Activated CD8-positive, alpha-beta memory T cell treated with anti-CD3 and anti-CD28 coated beads for 36 hours (primary cell): Measurements from ENCODE around the gene GALNT9. TPM values are rescaled to one million over a fixed set of nuclear protein-coding genes. Genes with fewer than 3 reads are reported as not detected.
"Not testable (repeated sequence)": the region's sequence is repeated elsewhere in the genome, so short reads cannot be mapped to it uniquely, and the experiment has no call there.

Experiments
- CTCF ChIA-PET: fragments of 350-600 bp; sonication (Branson Sonifier 250); formaldehyde crosslinking; loops from one replicate; lab custom pipeline; 2021; ENCODE audit warnings: antibody characterized with exemption; lab: Charles Lee
- POLR2A ChIA-PET: fragments of 350-600 bp; sonication (Branson Sonifier 250); formaldehyde crosslinking; loops from one replicate; lab custom pipeline; 2021; ENCODE audit warnings: antibody characterized with exemption; lab: Charles Lee
- total RNA-seq, 2 experiments: library from RNA; stranded (reverse); gene quantifications; one replicate each; pipeline ENCODE4 v1.2.3, GENCODE V29; 2021

The GALNT9 gene
- total RNA-seq, 2 experiments from 2014 or later = not detected

DNA sequence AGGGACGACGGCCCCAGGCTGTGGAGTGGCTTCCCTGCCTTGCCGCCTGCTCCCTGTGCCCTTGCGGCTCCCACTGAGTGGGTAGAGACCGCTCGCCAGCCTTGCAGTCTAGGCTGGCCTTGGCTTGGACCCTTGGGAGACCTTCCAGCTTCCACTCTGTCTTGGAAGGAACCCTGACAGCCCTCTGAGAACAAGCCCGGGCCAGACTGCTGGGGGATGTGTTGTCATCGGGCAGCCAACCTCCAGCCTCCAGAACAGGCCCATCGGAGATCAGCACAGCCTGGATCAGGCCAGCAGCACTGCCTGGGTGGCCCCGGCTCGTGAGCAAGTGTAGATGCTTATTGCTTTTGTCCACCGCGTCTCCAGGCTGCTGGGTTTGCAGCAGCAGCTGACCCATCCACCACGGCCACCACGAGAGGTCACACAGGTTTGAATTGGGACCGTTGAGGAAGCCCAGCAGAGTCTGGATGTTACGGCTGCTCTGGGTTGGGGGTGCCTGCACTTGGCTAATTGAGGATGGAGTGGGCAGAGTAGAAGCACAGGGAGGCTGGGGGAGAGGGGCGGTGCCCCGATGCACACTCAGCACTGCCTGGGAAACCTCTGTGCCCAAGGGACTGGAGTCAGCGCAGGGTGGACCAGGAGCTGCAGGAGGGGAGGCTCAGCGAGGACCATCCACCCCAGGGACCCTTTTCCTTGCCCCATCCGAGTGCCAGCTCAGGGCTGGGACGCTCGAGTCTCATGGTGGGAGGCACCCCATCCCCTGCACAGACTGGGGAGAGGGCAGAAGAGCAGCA lies 129.7 kb downstream of the GALNT9 start:
- ChIA-PET CTCF (no interaction called here), POLR2A (no interaction called here)

DNA sequence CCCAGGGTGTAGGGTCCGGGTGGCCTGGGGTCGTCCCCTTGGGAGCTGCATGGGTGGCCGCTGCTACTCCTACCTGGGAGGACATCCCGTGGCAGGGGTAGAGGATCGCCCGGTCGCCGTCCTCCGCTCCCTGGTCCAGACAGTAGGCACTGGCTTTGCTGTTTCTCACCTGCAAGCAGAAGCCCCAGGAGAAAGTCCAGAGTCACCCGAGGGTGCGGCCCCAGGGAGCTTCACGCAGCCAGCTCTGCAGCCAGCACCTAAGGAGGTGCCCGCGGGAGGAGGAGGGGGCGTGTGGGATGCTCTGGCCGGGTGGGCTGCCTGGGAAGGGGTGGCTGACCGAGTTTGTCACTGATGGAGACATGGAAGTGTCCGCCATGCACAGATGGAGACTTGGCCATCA lies 130.3 kb downstream of the GALNT9 start:
- ChIA-PET CTCF (no interaction called here), POLR2A (no interaction called here)

DNA sequence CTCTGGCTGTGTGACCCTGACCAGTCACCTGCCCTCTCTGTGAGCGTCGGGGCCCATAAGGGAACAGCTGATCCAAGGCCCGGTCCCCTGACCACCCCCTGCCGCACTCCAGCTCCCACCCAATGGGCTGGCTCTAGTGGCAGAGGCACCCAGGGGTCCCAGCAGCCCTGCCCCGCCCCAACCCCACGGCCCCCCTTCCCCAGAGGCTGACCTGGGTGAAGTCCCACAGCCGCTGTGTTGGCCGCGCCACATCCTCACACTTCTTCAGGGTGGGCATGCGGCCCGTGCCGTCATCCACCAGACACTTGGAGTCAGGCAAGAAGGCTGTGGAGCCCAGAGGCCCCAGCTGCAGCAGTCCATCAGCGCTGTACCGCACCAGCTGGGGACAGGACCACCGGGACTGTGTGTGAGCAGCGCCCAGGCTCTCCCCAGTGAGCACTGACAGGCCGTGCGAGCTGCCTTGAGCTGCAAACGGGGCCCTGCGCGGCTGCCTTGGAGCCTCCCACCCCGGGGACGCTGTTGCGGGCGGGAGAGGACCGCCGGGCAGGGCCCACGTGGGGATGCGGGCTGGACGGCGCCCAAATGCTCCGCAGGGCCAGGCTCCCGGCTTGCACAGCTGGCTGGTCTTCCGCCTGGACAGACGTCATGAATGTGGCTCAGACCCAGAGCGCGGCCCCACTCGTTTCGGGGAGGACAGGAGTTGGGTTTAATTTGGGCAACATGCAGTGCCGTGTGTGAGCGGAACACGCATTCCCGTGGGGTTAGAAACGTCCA lies 131.6 kb downstream of the GALNT9 start:
- ChIA-PET POLR2A (no interaction called here), CTCF (no interaction called here)

DNA sequence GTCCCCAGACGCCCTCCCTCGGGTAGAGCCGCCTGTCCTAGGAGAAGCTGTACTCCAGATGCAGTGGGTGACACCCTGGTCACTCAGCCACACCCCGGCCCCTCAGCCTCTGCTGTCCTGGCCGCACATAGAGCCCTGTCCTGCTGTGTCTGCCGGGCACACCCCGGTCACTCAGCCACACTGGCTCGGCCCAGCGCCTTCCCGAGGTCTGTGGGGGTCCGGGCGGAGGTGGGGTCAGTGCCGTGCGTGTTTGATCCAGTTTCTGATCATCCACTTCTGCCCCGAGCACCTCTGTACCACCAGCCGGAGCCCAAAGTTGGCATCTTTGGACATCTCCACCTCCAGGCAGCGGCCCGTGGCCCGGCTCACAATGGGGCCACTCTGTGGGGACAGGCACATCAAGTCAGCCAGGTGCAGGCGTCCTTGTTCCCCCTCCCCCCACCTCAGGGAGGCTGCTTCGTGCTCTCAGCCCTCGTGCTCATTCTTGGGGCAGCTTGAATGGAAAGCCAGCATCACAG lies 132.5 kb downstream of the GALNT9 start:
- CTCF ChIA-PET = no interaction called here
- POLR2A ChIA-PET = no interaction called here

DNA sequence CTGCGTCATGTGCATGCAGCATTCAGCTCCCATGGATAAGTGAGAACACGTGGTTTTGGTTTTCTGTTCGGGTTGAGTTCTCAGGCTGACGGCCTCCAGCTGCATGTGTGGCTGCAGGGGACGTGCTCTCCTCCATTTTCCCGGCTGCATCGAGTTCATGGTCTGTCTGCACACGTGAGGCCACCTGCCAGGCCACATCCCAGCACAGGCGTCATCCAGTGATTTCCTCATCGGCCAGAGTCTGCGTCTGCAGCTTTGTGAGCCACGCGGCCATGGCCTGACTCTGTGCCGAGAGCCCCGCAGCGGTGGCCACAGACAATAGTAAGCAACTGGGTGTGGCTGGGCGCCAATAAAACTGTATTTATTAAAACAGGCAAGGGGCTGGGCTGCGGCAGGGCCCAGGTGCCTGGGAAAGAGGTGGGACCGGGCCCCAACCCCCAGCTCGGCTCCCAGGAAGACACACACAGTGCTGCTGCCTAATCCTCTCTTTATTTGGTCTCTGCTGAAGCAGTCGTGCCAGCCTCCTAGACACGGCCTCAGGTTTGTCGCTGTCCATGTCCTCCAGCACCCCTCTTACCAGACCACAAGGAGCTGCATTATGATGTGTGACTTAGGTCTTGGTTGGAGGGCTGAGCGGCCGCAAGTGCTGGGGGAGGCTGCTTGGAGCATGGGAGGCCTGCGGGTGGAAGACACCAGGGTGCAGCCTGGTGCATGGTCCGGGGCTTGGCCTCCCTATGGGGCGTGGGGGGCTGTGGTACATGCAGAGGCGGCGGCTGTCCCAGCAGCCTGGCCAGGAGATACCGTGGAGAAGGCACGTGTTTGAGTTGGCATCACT lies 133.1 kb downstream of the GALNT9 start:
- CTCF ChIA-PET = no interaction called here
- POLR2A ChIA-PET = no interaction called here

DNA sequence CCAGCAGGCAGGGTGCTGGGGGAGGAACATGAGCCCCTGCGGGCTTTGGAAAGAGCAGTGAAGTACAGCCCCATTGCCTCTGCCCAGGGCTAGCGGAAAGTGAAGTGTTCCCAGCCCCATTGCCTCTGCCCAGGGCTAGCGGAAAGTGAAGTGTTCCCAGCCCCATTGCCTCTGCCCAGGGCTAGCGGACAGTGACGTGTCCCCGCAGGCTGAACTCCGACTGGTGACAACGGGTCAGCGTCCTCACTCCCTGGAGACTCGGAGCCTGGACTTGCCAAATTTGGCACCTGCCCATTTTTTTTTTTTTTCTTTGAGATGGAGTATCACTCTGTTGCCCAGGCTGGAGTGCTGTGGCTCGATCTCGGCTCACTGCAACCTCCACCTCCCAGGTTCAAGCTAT lies 134.1 kb downstream of the GALNT9 start:
- CTCF ChIA-PET, POLR2A ChIA-PET: not testable (repeated sequence)

DNA sequence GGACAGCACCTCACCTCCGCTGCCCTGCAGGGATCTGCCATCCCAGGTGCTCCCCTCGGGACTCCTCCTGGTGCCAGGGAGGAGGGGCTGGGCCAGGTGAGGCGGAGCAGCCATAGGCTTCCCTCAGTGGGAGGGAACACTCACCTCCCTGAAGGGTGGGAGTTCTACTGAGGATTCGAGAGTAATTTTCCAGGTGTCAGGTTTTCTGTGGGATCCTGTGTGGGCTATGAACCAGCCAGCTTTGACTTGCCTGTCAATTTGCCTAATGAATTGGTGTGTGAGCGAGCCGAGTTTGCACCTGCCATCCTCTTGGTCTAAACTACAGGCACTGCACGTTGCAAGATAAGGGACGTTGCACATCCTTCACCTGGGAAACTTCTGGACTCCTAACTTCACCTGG lies 134.8 kb downstream of the GALNT9 start:
- ChIA-PET POLR2A (no interaction called here), CTCF (no interaction called here)

DNA sequence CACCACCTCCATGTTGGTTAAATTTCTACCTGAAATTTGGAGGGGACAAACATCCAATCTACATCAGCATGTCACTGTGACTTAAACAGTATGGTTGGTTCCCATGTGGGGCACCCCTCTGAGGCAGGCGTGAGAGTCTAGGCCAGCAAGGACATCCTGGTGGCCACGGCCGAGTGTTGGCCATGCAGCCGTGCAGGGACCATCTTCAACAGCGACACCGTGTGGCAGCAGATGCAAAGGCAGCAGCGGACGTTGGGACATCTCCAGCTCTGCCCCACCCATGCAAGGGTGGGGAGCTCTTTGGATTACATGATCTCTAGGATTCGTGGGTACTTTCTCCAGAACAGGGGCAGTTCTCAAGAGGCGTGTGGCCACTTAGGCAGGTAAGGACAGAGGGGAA lies 135.3 kb downstream of the GALNT9 start:
- POLR2A ChIA-PET = no interaction called here
- CTCF ChIA-PET = no interaction called here

DNA sequence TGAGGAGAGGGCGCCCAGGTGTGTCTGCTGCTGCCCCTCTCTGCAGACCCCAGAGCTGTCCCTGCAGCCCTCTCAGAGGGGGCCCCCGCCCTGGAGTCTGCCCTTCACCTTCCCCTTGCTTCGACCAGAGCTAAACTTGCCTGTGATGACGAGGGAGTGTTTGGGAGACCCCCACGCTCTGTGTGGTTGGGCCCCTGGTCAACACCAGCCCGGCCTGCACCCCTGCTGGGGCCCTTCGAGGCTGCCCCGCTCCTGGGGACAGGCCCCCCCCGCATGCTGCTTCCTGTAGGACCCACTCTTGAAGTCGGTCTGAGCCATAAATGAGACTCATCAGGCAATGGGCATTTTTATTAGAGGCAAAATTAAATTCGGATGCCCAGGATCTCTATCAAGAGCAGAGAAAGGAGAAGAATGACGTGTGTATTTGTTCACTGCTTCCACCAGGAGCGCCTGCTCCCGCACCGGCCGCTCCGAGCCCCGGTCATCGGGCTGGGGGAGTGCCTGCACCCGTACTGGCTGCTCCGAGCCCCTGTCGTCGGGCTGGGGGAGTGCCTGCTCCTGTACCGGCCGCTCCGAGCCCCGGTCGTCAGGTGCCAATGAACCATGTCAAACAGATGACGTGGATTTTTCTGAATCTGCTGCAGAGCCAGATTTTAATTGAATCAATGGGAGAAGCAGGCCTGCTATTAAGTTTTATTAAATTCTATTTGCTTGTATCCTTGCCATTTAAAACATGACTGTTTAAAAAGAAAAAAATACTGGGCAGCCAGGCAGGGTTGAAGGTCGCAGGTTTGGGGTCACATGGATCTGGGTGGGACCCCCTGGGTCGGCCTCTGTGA lies 137.5 kb downstream of the GALNT9 start:
- POLR2A ChIA-PET = no interaction called here
- CTCF ChIA-PET = no interaction called here

DNA sequence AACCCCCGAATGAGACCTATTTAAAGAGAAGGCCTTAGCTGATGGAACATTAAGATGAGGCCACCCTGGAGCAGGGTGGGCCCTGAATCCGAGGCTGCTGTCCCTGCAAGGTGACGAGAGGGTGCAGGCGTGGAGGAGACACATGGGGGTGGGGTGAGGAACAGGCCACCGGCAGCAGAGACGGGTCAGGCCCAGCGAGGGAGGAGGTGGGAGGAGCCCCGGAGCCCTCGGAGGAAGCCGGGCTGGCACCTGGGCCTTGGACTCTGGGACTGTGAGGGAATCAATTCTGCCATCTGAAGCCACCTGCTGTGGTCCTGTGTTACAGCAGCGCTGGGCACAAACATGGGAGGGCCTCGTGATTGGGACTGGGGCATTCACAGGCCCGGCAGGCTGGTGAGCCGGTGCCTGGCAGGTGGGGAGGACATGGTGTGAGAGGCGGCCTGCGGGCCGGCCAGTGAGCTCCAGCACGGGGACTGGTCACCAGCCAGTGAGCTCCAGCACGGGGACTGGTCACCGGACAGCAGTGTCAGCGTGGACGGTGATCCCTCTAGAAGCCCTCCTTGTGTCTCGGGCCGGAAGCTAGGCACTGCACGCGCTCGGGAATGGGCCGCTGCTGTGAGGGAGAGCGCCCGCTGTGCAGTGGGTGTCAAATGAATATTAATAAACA lies 138.4 kb downstream of the GALNT9 start:
- CTCF ChIA-PET = no interaction called here
- POLR2A ChIA-PET = no interaction called here

DNA sequence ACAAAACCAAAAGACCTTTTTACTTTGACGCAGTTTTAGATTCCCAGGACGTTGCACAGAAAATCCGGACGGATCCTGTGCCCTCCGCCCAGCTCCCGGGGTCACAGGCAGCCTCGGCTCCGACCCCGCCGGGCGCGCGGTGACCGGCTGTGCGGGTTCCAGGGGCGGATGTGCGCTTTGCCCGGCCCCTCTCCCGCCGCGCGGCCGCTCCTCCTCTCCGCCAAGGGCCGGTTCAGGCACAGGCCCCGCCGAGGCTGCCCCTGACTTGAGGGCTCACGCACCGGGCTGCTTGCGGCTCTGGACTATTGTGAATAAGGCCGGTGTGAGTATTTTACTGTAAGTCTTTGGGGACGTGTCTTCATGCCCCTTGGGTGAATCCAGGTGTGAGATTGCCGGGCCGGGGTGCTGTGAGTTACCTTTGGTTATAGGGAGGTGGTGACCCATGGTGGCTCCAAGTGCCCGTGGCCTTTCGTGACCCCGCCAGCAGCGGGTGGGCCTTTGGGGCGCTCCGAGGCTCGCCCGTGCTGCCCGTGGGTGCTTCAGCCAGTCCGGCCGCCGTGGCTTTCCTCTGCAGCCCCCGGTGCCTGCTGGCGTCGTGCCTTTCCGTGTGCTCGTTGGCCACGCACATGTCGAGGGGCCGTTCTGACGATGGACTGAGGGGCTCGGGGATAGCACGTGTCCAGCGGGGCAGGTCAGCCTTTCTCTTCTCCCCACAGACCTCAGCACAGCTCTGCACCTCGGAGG lies 139.2 kb downstream of the GALNT9 start:
- POLR2A ChIA-PET = no interaction called here
- CTCF ChIA-PET = interaction anchor here (1.5 kb wide), 1 partner anchor 38 kb away, joined by 3 read pairs; no protein-coding TSS in a partner anchor

DNA sequence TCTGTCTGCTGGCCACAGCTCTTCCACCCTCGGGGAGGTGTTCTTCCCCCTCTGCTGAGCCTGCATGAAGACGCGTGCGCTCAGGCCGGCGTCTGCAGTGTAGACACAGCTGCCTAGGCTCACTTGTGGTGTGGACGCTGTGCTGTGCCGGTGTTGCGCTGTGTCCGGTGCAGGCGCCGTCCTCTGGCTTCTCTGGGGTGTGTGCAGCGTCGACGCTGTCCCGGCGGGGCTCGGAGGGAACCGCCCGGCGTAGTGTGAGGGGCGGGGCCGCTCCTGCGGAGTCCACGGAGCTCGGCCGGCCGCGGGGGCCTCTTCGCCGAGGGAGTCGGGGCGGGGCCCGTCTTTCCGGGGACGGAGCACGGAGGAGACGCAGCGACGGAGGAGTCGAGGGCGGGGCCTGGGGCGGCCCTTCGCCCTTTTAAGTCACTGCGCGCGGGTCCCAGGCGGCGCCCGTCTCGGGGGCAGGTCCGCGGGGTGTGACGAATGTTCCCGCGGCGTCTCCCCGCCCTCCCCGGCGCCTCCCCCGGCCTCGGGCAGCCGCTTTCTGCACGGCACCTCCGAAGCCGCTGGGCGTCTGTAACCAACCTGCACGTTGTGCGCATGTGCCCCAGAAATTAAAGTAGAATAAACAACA lies 139.9 kb downstream of the GALNT9 start:
- CTCF ChIA-PET = interaction anchor here (1.5 kb wide), 1 partner anchor 37 kb away, joined by 3 read pairs; no protein-coding TSS in a partner anchor
- POLR2A ChIA-PET = interaction anchor here (0.6 kb wide), 1 partner anchor 11 kb away, joined by 3 read pairs; no protein-coding TSS in a partner anchor

DNA sequence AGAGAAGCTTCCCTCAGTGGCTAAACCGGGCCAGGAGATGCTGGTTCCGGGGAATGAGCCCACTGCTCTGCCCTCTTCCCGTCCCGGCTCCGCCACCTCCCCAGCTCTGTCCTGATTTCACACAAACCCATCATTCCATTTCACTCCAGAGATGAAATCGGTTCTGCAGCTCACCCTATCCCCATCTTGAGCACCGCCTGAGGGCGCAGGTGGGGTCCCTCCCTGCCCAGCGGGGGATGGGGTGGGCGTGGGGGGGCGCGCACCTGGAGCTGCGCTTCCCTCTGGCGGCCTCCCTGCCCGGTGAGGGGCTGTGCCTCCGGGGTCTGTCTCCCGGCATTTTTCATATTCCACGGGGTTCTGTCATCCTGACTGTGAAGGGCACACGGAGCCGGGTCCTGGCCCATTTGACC lies 140.5 kb downstream of the GALNT9 start:
- CTCF ChIA-PET = interaction anchor here (1.5 kb wide), 1 partner anchor 36 kb away, joined by 3 read pairs; no protein-coding TSS in a partner anchor
- POLR2A ChIA-PET = interaction anchor here (0.6 kb wide), 1 partner anchor 10 kb away, joined by 3 read pairs; no protein-coding TSS in a partner anchor

DNA sequence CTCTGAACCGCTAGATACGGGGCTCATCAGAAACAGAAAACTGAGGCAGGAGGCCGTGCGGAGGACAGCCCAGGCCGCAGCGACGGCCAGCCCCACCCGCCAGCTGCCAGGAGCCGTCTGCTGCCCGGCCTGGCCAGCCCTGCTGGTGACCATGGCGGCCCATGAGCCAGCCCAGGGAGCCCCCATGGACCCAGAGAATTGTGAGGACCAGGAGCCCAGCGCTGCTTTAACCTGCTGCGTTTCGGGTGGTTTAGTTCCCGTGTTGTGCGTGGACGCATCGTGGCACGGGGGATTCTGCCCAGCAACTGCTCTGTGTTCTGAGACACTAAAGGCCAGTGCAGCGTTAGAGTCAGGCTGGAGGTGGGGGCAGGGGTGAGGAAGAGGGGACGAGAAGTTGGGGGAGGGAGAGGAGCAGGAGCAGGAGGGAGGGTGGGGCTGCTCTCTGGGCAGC lies 140.9 kb downstream of the GALNT9 start:
- ChIA-PET CTCF (interaction anchor here (1.0 to 1.5 kb wide), 2 partner anchors 35 to 36 kb away, joined by 3 read pairs; no protein-coding TSS in a partner anchor), POLR2A (no interaction called here)

DNA sequence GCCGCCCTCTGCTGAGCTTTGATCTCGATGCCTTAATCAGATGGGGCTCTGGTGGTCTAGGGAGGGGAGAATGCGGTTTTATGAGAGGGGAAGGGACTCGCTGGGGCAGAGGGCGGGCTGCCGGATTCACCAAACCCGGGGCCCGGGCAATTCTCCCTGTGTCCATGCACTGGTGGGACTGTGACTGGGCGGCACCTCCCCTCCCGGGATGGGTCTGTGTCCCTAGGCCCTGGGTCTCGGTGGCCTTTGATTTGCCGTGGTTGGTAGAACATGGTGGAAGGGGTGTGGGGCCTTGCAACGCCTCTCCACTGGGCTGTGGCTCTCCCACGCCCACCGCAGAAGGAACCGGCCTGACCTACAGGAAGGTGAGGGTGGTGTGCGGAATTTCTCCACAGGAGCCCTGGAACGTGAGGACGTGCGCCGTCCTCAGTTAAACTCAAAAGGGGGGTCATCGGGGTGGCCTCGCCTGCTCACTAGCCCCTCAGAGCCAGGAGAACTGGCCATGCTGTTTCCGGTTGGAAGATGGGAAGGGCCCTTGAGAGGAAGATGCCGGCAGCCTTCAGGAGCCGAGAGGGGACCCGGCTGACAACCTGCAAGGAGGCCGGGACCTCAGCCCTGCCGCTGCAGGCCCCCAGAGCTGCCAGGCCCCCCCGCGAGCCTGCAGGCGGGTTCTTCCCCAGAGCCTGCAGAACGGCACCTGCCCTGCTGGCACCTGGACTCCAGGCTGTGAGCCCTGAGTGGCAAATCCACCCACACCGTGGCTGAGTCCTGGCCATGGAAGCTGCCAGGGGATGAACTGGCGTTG lies 141.5 kb downstream of the GALNT9 start:
- POLR2A ChIA-PET = interaction anchor here (0.5 kb wide), 1 partner anchor 50 kb away, joined by 3 read pairs; no protein-coding TSS in a partner anchor
- CTCF ChIA-PET = interaction anchor here (1.0 kb wide), 1 partner anchor 34 kb away, joined by 3 read pairs; no protein-coding TSS in a partner anchor
